IPS-20b (cell line): Measurements from ENCODE around the gene SLC11A2.
A peak's percentile ranks its signal among the peaks of the same experiment; 100 is the strongest.

Experiments
- H3K27ac ChIP-seq: one replicate; pipeline ENCODE4 v1.5.1; 2013; ENCODE audit warnings: low read length
- H3K27me3 ChIP-seq: 2 replicates; pipeline ENCODE4 v1.6.1; 2013; ENCODE audit warnings: mild to moderate bottlenecking, low read length, inconsistent platforms; ENCODE audit not compliant: insufficient read depth
- H3K36me3 ChIP-seq: 2 replicates; pipeline ENCODE4 v1.6.1; 2013; ENCODE audit warnings: low read depth, mild to moderate bottlenecking, inconsistent platforms, low read length, moderate library complexity; ENCODE audit not compliant: insufficient read depth
- H3K4me1 ChIP-seq: 2 replicates; pipeline ENCODE4 v1.6.1; 2013; ENCODE audit warnings: mild to moderate bottlenecking, control low read depth, inconsistent platforms, low read length, moderate library complexity; ENCODE audit not compliant: insufficient read depth
- H3K4me3 ChIP-seq: 2 replicates; pipeline ENCODE4 v1.5.1; 2013; ENCODE audit warnings: mild to moderate bottlenecking, low read length, inconsistent platforms
- H3K9ac ChIP-seq: 2 replicates; pipeline ENCODE4 v1.6.1; 2013; ENCODE audit warnings: low read depth, mild to moderate bottlenecking, inconsistent platforms, low read length, moderate library complexity
- H3K9me3 ChIP-seq: 2 replicates; pipeline ENCODE4 v1.6.1; 2013; ENCODE audit warnings: mild to moderate bottlenecking, low read depth, low read length, inconsistent platforms; ENCODE audit not compliant: insufficient read depth

The SLC11A2 gene

DNA sequence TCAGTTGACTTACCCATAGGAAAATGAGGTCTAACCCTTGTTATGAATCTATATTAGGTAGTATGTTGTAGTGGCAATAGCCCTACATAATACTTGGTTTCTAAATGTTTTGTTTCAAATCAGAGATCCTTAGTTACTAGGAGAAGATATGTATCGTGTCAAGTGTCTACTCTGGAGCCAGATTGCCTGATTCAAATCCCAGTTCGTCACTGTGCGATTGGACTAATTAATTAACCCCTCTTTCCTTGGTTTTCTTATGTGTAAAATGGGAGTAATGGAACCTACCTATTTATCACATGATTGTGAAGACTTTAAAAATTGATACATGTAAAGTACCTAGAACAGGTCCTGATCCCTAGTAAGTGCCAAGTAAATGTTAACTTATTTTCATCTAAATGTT is 23.3 kb upstream of the SLC11A2 start:
- Histone ChIP-seq H3K4me1 (peaks cover 8% of the 10 kb centered on the region; the same call in 1 of the 2 replicates), H3K27me3 (no peaks in the 10 kb centered on the region), H3K36me3 (peaks cover 31% of the 10 kb centered on the region), H3K4me3 (peak overlapping the region; percentile 82), H3K9me3 (no peaks in the 10 kb centered on the region), H3K27ac (no peak overlapping the region), H3K9ac (no peak overlapping the region)

DNA sequence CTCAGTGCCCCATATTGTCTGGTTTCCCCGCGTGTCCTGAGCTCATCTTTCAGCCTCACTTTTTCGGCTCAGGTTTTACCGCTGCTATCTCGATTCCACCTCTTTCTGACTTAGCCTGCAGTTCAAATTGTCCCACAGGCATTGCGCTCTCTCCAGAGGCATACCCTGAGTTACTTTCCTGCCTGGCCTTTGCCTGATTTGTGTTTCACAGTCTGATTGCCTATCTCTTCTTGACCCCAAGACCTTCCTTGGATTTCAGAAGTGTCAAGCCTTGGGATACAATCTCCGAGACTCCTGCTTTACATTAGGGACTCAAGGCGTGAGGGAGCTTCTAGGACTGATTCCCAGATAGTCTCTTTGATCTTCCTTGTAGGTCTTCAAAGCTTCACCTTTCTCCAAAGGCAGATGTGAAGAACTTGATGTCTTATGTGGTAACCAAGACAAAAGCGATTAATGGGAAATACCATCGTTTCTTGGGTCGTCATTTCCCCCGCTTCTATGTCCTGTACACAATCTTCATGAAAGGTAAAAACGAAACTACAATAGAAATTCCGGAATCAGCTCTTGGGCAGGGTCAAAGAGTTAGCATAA is 22.6 kb upstream of the SLC11A2 start:
- Histone ChIP-seq H3K4me1 (peaks cover 8% of the 10 kb centered on the region; the same call in 1 of the 2 replicates), H3K4me3 (peak overlapping the region; percentile 82), H3K36me3 (peaks cover 23% of the 10 kb centered on the region), H3K9me3 (no peaks in the 10 kb centered on the region), H3K9ac (peak overlapping the region; percentile 87), H3K27me3 (no peaks in the 10 kb centered on the region), H3K27ac (peak overlapping the region; percentile 52)

DNA sequence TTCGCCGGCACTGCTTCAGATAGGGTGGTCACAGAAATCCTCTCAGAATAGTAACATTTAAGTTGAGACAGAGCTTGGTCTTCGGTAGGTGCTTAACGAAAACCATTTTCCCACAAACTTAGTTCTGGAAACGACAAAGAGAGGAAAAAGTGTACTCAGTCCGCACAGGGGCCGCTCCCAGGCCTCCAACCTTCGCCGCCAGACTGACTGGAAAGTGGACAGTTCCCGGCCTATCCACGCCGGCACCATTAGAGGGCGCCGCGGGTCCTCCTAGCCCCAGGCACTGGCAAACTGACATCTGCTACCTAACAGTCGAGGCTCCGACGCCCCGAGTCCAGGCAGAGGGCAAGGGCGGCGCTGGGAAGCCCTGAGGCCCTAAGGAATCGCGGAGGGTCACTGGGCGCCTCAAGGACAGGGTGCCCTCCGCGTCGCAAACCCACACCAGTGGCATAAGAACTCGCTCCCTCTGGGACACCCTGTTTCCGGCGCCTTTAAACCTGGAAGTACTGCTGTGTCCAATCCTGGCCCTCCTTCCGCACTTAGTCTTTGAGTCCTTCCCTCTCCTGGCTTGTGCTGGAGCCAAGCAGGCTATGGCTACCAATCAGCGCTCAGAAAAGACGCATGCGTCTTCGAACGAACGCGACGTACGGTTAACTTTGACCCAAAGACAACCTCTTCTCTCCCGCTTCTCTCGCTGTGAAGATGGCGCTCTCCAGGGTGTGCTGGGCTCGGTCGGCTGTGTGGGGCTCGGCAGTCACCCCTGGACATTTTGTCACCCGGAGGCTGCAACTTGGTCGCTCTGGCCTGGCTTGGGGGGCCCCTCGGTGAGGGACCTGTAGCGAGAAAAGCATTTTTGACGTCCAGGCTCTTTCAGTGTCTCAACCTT is 21.7 kb upstream of the SLC11A2 start, which contains the start of gene LETMD1:
TSS of gene LETMD1 (plus strand) at position 673 of the 886 bp plus-strand sequence. CDS start at position 703, 30 bp downstream.
- H3K27ac ChIP-seq: peak within 1 kb of the TSS; percentile 52
- peaks cover 8% of the 10 kb centered on the region; the same call in 1 of the 2 replicates for H3K4me1 ChIP-seq
- no peaks in the 10 kb centered on the region for H3K27me3 ChIP-seq
- no peaks in the 10 kb centered on the region for H3K9me3 ChIP-seq
- peak within 1 kb of the TSS; percentile 82 for H3K4me3 ChIP-seq
- H3K36me3 ChIP-seq: peaks cover 15% of the 10 kb centered on the region
- H3K9ac ChIP-seq: peak within 1 kb of the TSS; percentile 87

DNA sequence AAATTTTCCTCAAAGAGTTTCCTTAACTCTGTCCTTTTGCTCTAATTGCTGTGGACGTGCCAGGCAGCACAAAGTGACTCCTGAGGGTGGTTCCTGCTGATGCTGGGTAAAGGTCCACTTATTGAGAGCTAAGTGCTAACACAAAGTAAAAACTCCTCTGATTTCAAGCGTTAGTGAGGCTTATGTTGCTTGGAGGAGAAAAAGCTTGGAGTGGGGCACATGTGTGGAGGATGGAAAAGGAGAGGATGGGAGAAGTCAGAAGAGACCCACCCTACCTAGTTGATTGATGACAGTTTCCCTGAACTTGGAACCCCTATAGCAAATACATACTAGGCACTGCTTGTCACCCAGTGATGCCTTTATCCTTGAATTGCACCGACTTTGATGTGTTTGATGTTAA is 10.1 kb upstream of the SLC11A2 start:
- Histone ChIP-seq H3K9me3 (no peaks in the 10 kb centered on the region), H3K36me3 (no peaks in the 10 kb centered on the region), H3K27me3 (no peaks in the 10 kb centered on the region), H3K9ac (no peak overlapping the region), H3K4me1 (no peaks in the 10 kb centered on the region), H3K4me3 (no peak overlapping the region), H3K27ac (no peak overlapping the region)

DNA sequence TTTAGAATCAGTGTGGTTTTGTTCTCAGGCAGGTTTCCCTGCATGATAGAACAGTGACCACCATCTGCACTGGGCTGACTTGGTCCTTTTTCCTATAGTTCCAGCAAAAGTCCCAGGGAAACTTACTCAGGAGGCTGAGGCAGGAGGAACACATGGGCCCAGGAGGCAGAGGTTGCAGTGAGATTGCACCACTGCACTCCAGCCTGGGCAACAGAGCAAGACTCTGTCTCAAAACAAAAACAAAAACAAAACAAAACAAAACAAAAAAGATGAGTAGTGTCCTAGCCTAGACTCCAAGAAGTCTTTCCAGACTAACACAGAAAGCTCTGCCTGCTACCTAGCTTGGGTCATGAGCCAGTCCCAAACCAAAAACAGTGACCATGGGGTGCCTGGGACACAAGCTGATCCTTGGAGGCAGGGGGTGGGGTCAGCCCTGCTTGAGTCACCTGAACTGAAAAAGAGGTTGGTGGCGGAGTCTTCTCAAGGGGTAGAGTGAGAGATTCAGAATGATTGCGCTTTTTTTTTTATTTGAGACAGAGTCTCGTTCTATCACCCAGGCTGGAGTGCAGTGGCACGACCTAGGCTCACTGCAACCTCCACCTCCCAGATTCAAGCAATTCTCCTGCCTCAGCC is 7.4 kb upstream of the SLC11A2 start:
- H3K9me3 ChIP-seq: no peaks in the 10 kb centered on the region
- H3K27ac ChIP-seq: no peak overlapping the region
- no peak overlapping the region for H3K4me3 ChIP-seq
- H3K4me1 ChIP-seq: peaks cover 3% of the 10 kb centered on the region; the same call in 1 of the 2 replicates
- no peaks in the 10 kb centered on the region for H3K36me3 ChIP-seq
- no peaks in the 10 kb centered on the region for H3K27me3 ChIP-seq
- no peak overlapping the region for H3K9ac ChIP-seq

DNA sequence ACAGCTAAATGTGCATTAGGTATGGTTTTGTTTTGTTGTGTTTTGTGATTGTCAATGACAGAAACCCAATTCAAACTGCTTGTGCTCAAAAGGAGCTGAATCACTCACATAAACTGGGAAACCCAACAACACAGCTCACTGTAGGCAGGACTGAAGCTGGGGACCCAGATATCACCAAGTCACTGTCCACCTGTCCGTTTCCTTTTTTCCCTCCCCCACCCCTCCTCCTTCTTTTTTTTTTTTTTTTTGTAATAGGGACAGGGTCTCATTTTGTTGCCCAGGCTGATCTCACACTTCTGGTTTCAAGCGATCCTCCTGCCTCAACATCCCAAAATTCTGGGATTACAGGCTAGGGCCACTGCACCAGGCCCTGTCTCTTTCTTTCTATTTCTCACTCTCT is 6.9 kb upstream of the SLC11A2 start:
- Histone ChIP-seq H3K36me3 (no peaks in the 10 kb centered on the region), H3K9ac (no peak overlapping the region), H3K27ac (no peak overlapping the region), H3K4me1 (peaks cover 4% of the 10 kb centered on the region; the same call in 1 of the 2 replicates), H3K27me3 (no peaks in the 10 kb centered on the region), H3K9me3 (no peaks in the 10 kb centered on the region), H3K4me3 (no peak overlapping the region)

DNA sequence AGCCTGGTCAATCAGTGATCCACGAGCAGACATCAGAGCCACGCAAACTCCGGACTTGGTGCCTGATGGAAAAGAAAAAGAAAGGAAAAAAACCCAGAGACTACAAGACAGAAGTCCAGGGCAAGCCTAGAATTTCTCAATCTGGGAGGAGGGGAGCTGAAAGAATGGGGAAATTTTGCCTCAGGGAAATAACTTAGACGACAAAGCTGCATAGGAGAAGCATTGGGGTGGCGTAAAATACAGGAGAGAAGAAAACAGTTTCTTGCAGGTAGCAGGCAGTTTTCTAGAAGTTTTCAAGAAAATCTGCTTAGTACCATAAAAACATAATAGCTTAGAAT is 2.6 kb upstream of the SLC11A2 start:
- H3K4me3 ChIP-seq: no peak overlapping the region
- no peaks in the 10 kb centered on the region for H3K9me3 ChIP-seq
- H3K27me3 ChIP-seq: no peaks in the 10 kb centered on the region
- peaks cover 9% of the 10 kb centered on the region for H3K4me1 ChIP-seq
- no peak overlapping the region for H3K27ac ChIP-seq
- H3K9ac ChIP-seq: no peak overlapping the region
- no peaks in the 10 kb centered on the region for H3K36me3 ChIP-seq

DNA sequence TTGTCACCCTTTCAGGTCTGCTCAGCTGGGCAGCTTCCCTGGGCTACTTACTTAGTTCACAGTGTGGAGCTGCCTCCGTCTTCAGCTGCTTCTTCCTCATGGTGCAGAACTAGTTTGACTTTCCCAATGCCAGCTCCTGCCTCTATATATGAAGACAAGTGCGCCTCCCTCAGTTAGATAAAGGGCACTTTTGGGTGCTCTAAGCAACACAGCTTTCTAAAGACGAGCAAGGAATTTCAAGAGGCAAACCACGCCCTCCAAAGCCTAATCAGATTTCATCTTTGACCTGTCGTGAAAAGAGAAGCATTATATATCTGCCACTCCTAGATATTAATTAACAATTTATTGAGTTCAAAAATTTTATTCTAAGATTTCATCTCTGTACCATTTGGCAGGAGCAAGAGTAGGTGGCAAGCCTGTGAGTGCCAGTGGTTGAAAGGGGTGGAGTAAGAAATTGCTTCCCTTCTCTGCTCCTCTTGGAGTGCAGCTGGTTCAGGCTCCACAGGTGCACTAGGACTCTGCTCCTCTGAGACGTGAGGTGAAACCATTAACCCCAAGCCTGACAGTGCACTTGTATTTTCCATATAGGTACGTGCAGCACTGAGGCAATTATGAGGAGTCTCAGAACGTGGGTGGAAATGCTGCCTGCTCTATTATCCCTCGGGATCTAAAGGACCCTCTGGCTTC is 2.1 kb upstream of the SLC11A2 start:
- no peaks in the 10 kb centered on the region for H3K27me3 ChIP-seq
- no peak overlapping the region for H3K9ac ChIP-seq
- no peaks in the 10 kb centered on the region for H3K9me3 ChIP-seq
- H3K36me3 ChIP-seq: no peaks in the 10 kb centered on the region
- H3K4me1 ChIP-seq: peaks cover 9% of the 10 kb centered on the region
- no peak overlapping the region for H3K27ac ChIP-seq
- no peak overlapping the region for H3K4me3 ChIP-seq

DNA sequence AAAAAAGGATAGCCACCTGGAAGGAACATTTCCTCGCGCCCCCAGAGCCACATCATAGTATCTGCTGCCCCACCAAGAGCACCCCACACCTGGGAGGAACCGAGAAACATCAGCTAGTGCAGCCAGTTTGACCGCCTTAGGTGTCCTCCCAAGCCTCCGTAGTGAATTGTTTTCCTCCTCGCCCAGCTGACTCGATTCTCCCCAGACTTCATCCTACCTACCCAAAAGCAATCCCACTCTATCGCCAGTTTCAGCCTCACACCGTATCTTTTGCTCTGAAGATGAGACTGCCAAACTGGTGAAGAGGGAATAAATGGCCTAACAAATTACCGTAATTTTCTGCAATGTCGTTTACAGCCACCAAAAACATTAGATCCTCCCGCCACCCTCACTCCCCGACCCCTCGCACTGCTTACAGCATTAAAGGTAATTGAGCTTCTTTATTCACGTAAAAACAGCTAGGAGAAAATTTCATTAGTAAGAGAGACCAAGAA is 1.2 kb upstream of the SLC11A2 start:
- peaks cover 9% of the 10 kb centered on the region for H3K4me1 ChIP-seq
- no peak overlapping the region for H3K27ac ChIP-seq
- no peaks in the 10 kb centered on the region for H3K36me3 ChIP-seq
- no peak overlapping the region for H3K4me3 ChIP-seq
- H3K27me3 ChIP-seq: no peaks in the 10 kb centered on the region
- no peak overlapping the region for H3K9ac ChIP-seq
- H3K9me3 ChIP-seq: no peaks in the 10 kb centered on the region

DNA sequence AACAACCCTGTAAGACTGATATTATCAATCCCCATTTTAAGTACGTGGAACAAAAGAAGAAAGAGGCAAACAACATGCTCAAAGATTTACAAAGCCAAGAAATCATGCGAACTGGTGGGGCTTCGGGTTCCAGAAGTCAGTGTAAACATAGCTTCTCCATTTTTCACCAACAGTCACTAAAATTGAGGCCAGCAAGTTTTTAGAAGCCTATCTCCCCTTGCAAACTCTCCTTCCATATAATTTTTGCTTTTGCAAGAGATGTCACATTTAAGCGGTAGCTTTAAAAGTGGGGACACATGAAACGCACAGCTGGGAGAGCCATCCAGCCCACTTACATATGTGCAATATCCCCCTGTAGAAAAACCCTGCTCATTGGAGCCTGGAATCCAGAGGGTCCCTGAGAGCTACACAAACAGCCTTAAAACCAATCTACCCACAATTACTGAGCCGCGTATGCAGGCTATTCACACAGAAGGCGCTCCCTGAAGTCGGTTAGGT is 797 bp downstream of the SLC11A2 start:
- Histone ChIP-seq H3K27ac (peak overlapping the region; percentile 41), H3K27me3 (no peaks in the 10 kb centered on the region), H3K4me1 (peaks cover 9% of the 10 kb centered on the region), H3K9ac (peak overlapping the region; percentile 87), H3K9me3 (no peaks in the 10 kb centered on the region), H3K4me3 (peak overlapping the region; percentile 78), H3K36me3 (no peaks in the 10 kb centered on the region)
